ENCODE results near the gene PRR7.
A peak's percentile ranks its signal among the peaks of the same experiment; 100 is the strongest.

PRR7 gene

GRCh38 chr5:177425196-177425800 is 21.3 kb upstream of the PRR7 start:
- no peak for DNase-seq

- peak; percentile 100 for DNase-seq
Observed at GRCh38 chr5:177425801-177426565, 20.6 kb upstream of the PRR7 start.

GRCh38 chr5:177426566-177427210 is 19.9 kb upstream of the PRR7 start, which contains the start of gene GRK6:
TSS of gene GRK6 (plus strand) at chr5:177426676. CDS start at chr5:177426846, 170 bp downstream.
- DNase-seq = peak; percentile 51 to 70

GRCh38 chr5:177427211-177427822 is 19.3 kb upstream of the PRR7 start:
- no peak for DNase-seq

- no peak for DNase-seq
Observed at GRCh38 chr5:177427919-177428573, 18.6 kb upstream of the PRR7 start.

- DNase-seq = no peak
Observed at GRCh38 chr5:177428574-177429217, 17.9 kb upstream of the PRR7 start.

GRCh38 chr5:177429248-177430040 is 17.2 kb upstream of the PRR7 start:
- DNase-seq = peak; percentile 89 to 91

- no peak for DNase-seq
Observed at GRCh38 chr5:177430140-177430951, 16.3 kb upstream of the PRR7 start.

- no peak for DNase-seq
Observed at GRCh38 chr5:177430972-177431316, 15.7 kb upstream of the PRR7 start.

- peak in 1 of 2 donors; percentile 46 for DNase-seq
Observed at GRCh38 chr5:177431317-177432142, 15.1 kb upstream of the PRR7 start.

- peak; percentile 44 to 49 for DNase-seq
Observed at GRCh38 chr5:177432143-177432838, 14.3 kb upstream of the PRR7 start.

GRCh38 chr5:177432839-177433657 is 13.6 kb upstream of the PRR7 start:
- no peak for DNase-seq

GRCh38 chr5:177433658-177434217 is 12.9 kb upstream of the PRR7 start:
- no peak for DNase-seq

- DNase-seq = peak; percentile 61 to 68
Observed at GRCh38 chr5:177434437-177434836, 12.2 kb upstream of the PRR7 start.

- DNase-seq = no peak
Observed at GRCh38 chr5:177434942-177435738, 11.5 kb upstream of the PRR7 start.

- no peak for DNase-seq
Observed at GRCh38 chr5:177435847-177436536, 10.6 kb upstream of the PRR7 start.

Data from activated CD4-positive, alpha-beta T cell treated with anti-CD3 and anti-CD28 coated beads for 4 hours (primary cell).